Choroid plexus epithelial cell (primary cell): ENCODE measurements around the gene MUC4.
"Not testable (repeated sequence)": the region's sequence is repeated elsewhere in the genome, so short reads cannot be mapped to it uniquely, and the experiment has no call there.

Source experiments
- DNase-seq: peaks from one replicate; pipeline ENCODE4 v3.0.0-alpha.2; 2010; ENCODE audit warnings: low read depth
- H3K4me3 ChIP-seq: 2 replicates; pipeline ENCODE4 v1.5.1; 2011; ENCODE audit warnings: low read depth, mild to moderate bottlenecking, control low read depth, low read length, moderate library complexity
- CTCF ChIP-seq: conservative IDR thresholded peaks from 2 replicates; pipeline ENCODE4 v1.5.1; 2011; ENCODE audit warnings: low read depth, mild to moderate bottlenecking, control low read depth, inconsistent platforms, low read length, moderate library complexity

The MUC4 gene

GRCh38 chr3:195771646-195772300, 40.0 kb downstream of the MUC4 start:
- no peak for DNase-seq
- TF ChIP-seq CTCF: no peak
- H3K4me3 ChIP-seq: no peak overlapping the region

- not testable (repeated sequence) for DNase-seq, H3K4me3 ChIP-seq
Measured at GRCh38 chr3:195770841-195771645, 40.7 kb downstream of the MUC4 start.

GRCh38 chr3:195770081-195770840, 41.5 kb downstream of the MUC4 start:
- no peak for DNase-seq
- H3K4me3 ChIP-seq: no peak overlapping the region
- TF ChIP-seq CTCF: no peak

GRCh38 chr3:195769551-195769950, 42.2 kb downstream of the MUC4 start:
- no peak for DNase-seq
- no peak for TF ChIP-seq CTCF
- H3K4me3 ChIP-seq: no peak overlapping the region

GRCh38 chr3:195768831-195769303, 42.9 kb downstream of the MUC4 start:
- TF ChIP-seq CTCF: no peak
- H3K4me3 ChIP-seq: no peak overlapping the region
- no peak for DNase-seq

GRCh38 chr3:195768414-195768813, 43.3 kb downstream of the MUC4 start:
- H3K4me3 ChIP-seq: no peak overlapping the region
- no peak for TF ChIP-seq CTCF
- no peak for DNase-seq

- no peak overlapping the region for H3K4me3 ChIP-seq
- no peak for DNase-seq
- TF ChIP-seq CTCF: no peak
Measured at GRCh38 chr3:195767792-195768191, 43.9 kb downstream of the MUC4 start.
